Medulla oblongata (tissue), 1 donor: Measurements from ENCODE around the gene PURB.
"Not testable (repeated sequence)": the region's sequence is repeated elsewhere in the genome, so short reads cannot be mapped to it uniquely, and the experiment has no call there.

Experiments used
- DNase-seq: peaks from one replicate; pipeline ENCODE4 v3.0.0-alpha.2; 2015; ENCODE audit errors: extremely low spot score

PURB gene

GRCh38 chr7:44885394-44886317 lies at the start of gene PURB:
Gene PURB (minus strand): TSS chr7:44885530. CDS start chr7:44885348, 182 bp downstream.
- DNase-seq = peak; percentile 95

- DNase-seq = no peak
These were observed 49.7 kb upstream of the PURB start for GRCh38 chr7:44935016-44935415.

- DNase-seq = not testable (repeated sequence)
These were observed 49.2 kb upstream of the PURB start for GRCh38 chr7:44934510-44934909.

- DNase-seq = no peak
These were observed 45.6 kb upstream of the PURB start for GRCh38 chr7:44930921-44931320.

GRCh38 chr7:44922351-44922694 lies 37.0 kb upstream of the PURB start:
- DNase-seq = no peak

- peak; percentile 91 for DNase-seq
These were observed 36.4 kb upstream of the PURB start for GRCh38 chr7:44921607-44922350.

- DNase-seq = no peak
These were observed 34.8 kb upstream of the PURB start for GRCh38 chr7:44920119-44920518.

- DNase-seq = no peak
These were observed 32.7 kb upstream of the PURB start for GRCh38 chr7:44918029-44918428.

- no peak for DNase-seq
These were observed 32.1 kb upstream of the PURB start for GRCh38 chr7:44917465-44917864.

GRCh38 chr7:44914992-44915607 lies 29.8 kb upstream of the PURB start:
- DNase-seq = peak; percentile 26

- no peak for DNase-seq
These were observed 27.5 kb upstream of the PURB start for GRCh38 chr7:44912775-44913347.

- no peak for DNase-seq
These were observed 26.6 kb upstream of the PURB start for GRCh38 chr7:44911911-44912310.

GRCh38 chr7:44909596-44910389 lies 24.5 kb upstream of the PURB start:
- DNase-seq = no peak

- DNase-seq = no peak
These were observed 21.6 kb upstream of the PURB start for GRCh38 chr7:44906965-44907364.

- no peak for DNase-seq
These were observed 19.8 kb upstream of the PURB start for GRCh38 chr7:44905002-44905635.

- no peak for DNase-seq
These were observed 14.1 kb upstream of the PURB start for GRCh38 chr7:44899443-44899842.

- no peak for DNase-seq
These were observed 12.7 kb upstream of the PURB start for GRCh38 chr7:44898039-44898438.

- no peak for DNase-seq
These were observed 12.0 kb upstream of the PURB start for GRCh38 chr7:44897309-44897708.

GRCh38 chr7:44894888-44895580 lies 9.7 kb upstream of the PURB start:
- DNase-seq = no peak

- no peak for DNase-seq
These were observed 8.4 kb upstream of the PURB start for GRCh38 chr7:44893710-44894234.
